Astrocyte of the spinal cord (primary cell): ENCODE results near the gene BANK1.
"Not testable (repeated sequence)": the region's sequence is repeated elsewhere in the genome, so short reads cannot be mapped to it uniquely, and the experiment has no call there.

Experiments
- DNase-seq: peaks from one replicate; pipeline ENCODE4 v3.0.0; 2011; ENCODE audit warnings: low read depth, low spot score
- H3K4me3 ChIP-seq: 2 replicates; pipeline ENCODE4 v1.5.1; 2011; ENCODE audit warnings: low read depth, mild to moderate bottlenecking, low read length, moderate library complexity
- in situ Hi-C: cut with HindIII; loops from 2 replicates; pipeline ENCODE4 v1.10.0; 2017; ENCODE audit warnings: low sequenced_read_pairs
- TF ChIP-seq, protein P1 (sequence below): IDR thresholded peaks from 2 replicates; pipeline ENCODE4 v1.5.1; 2012; ENCODE audit warnings: low read depth, mild to moderate bottlenecking, low read length, inconsistent platforms

The BANK1 gene

DNA sequence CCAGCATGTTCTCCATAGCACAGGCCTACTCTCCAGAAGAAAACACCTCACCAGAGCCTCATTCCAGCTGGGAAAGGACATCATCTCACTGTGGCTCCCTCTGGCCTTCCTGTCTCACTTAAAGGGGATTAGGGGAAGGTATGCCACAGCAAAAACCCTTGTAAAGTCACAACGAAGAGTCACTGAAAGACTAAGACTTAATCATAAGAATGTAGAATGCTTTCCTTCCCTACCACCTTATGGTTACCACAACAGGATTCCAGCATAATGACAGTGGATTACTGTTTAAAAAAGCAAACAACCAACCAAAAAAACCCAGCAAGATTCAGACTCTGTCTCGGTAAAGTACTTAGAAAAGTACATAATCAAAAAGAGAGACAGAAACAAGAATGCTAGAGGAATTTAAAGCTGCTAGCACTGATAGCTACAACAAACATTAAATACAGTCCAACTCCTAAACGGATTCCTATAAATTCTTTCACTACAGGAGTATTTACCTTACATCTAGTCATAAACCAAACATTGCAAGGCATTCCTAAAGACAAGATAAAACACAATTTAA, 75.1 kb downstream of the BANK1 start:
- in situ Hi-C loops, result no loop called here
- DNase-seq, result peak; percentile 76
- no peak overlapping the region for H3K4me3 ChIP-seq
- TF ChIP-seq, protein P1, sequence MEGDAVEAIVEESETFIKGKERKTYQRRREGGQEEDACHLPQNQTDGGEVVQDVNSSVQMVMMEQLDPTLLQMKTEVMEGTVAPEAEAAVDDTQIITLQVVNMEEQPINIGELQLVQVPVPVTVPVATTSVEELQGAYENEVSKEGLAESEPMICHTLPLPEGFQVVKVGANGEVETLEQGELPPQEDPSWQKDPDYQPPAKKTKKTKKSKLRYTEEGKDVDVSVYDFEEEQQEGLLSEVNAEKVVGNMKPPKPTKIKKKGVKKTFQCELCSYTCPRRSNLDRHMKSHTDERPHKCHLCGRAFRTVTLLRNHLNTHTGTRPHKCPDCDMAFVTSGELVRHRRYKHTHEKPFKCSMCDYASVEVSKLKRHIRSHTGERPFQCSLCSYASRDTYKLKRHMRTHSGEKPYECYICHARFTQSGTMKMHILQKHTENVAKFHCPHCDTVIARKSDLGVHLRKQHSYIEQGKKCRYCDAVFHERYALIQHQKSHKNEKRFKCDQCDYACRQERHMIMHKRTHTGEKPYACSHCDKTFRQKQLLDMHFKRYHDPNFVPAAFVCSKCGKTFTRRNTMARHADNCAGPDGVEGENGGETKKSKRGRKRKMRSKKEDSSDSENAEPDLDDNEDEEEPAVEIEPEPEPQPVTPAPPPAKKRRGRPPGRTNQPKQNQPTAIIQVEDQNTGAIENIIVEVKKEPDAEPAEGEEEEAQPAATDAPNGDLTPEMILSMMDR, result no peak

DNA sequence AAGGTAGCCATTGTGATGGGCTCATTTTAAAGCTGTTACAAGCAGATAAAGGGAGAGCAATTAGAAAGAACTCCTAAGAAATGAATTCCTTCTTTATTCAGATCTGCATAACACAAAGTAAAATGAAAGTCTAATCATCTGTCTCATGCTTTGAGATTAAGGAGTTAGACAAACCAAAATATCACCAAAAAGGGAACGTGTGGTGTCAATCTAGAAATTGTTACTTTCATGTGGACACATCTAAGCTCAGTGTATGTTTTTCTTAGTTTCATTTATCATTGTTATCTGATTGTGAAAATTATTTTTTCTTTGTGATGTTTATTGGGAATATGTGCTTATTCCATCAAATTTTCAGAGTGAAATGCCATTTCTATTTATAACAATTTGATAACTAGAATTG, 80.3 kb downstream of the BANK1 start:
- no peak overlapping the region for H3K4me3 ChIP-seq
- TF ChIP-seq, protein P1, result no peak
- in situ Hi-C loops, result no loop called here
- DNase-seq, result no peak

DNA sequence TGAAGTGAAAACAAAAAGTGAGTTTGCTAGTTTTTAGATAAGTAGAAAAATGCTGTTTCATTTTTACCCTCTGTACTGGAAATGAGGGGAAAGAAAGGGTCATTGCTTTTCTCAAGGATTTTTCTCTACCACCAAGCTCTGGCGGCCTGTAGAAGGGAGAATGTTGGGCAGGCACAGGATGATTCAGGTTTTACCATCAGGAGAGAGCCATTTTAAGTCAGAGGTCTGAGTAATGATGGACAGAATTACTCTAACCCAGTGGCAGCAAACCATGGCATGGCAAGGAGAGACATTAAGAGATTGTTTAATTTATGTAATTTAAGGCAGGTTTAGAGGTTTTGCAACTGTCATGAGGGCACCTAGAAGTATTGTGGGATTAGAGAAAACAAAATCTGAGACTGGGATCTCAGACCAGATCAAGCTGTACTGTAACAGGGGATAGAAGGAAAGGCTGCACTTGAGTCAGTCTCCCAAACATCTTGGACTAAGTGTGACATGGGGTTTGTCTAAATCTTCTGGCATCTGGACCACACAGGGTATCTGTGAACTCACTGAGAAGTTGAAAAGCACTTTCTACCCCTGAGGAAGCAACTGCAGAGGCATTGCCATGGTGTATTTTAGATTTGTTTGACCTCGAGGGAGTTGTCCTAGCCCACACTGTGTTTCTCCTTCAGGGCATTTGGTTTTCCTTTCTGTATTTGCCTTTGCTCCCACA, 81.6 kb downstream of the BANK1 start:
- in situ Hi-C loops, result no loop called here
- H3K4me3 ChIP-seq, result no peak overlapping the region
- TF ChIP-seq, protein P1, result no peak
- DNase-seq, result no peak

DNA sequence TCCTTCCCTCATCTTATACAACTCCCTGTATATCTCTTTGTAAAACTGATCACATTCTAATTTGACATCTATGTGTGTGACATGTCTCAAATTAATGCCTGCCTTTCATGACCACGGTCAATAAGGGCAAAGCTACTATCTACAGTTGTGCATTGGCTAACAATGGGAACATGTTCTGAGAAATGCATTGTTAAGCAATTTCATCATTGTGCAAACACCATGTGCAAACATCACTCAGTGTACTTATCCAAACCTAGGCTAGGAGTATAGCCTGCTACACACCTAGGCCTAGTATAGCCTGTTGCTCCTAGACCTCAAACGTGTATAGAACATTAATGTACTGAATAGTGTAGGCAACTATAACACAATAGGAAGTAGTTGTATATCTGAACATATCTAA, 95.0 kb downstream of the BANK1 start:
- no peak for DNase-seq
- in situ Hi-C loops, result no loop called here

DNA sequence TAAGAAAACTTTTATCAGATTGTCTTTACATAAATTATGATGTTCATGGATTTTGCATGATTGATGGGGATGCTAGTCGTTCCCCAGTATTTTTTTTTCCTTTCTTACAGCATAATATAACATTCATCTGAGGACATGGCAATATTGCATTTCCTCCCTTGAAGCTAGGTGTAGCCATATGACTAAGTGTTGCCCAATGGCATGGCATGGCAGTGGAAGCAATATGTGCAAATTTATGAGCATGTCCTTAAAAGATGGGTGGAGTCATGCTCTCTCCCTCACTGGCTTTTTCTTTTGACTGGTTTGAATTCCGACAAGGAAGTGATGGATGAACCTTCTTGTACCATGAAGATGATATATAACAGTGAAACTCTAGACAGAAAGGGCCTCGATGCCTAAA, 96.3 kb downstream of the BANK1 start:
- TF ChIP-seq, protein P1, result no peak
- in situ Hi-C loops, result no loop called here
- no peak overlapping the region for H3K4me3 ChIP-seq
- DNase-seq, result no peak

More for the DNA sequence above, 95.0 kb downstream of the BANK1 start:
- TF ChIP-seq, protein P1, result no peak
- H3K4me3 ChIP-seq, result no peak overlapping the region

DNA sequence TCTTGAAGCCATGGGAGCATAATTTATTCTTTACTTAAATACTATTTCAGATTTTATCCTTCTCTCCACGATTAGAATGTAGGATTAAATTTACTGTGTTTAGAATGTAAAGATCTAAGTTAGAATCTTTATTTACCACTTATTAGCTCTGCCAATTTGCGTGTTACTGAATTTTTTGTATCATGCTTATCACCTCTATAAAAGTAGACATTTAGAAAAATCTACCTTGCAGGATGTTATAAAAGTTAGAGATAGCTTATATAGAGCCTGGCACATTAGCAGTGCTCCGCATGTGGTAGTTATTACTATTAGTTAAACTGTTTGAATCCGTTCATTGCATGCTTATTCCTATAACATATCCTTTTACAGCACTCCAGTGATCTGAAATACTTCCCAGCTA, 97.9 kb downstream of the BANK1 start:
- DNase-seq, result no peak
- TF ChIP-seq, protein P1, result no peak
- in situ Hi-C loops, result no loop called here
- no peak overlapping the region for H3K4me3 ChIP-seq

DNA sequence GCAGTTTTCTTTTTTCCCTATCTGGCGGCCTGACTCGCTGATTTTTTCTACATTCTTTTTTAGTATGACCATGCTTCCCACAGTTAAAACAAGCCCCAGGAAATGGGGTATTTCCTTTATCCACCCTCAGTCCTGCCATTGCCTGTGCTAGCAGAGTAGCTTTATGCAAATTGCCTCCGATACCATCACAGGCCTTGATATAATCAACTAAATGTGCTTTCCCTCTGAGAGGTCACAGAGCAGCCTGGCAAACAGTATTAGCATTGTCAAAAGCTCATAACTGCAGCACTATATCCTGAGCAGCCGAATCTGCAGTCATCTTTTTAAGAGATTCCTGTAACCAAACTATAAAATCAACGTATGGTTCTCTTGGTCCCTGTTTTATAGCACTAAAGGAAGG, 115.0 kb downstream of the BANK1 start:
- DNase-seq, in situ Hi-C loops, H3K4me3 ChIP-seq: not testable (repeated sequence)
